ENCODE data around the gene S100A5. TPM values are rescaled to one million over a fixed set of nuclear protein-coding genes. Genes with fewer than 3 reads are reported as not detected.

Gene S100A5
- total RNA-seq, 1 donor from 2014 or later, result 0.39 TPM

GRCh38 chr1:153547560-153548551 lies 7.1 kb upstream of the S100A5 start:
- peaks cover 68% of the 10 kb centered on the region for H3K4me1 Mint-ChIP-seq (ENCODE audit: low read depth, unreplicated experiment)
- no peak overlapping the region for H3K4me3 Mint-ChIP-seq (ENCODE audit: unreplicated experiment)
- Histone ChIP-seq H3K27ac (ENCODE audit: low read depth, low read length) (no peak overlapping the region), H2AFZ (ENCODE audit: low read depth, low read length) (no peak overlapping the region), H3K4me3 (ENCODE audit: insufficient read depth, low read depth, low read length) (no peak overlapping the region), H3K4me1 (ENCODE audit: insufficient read depth, low read length) (peaks cover 40% of the 10 kb centered on the region), H3K36me3 (ENCODE audit: insufficient read depth, low read length) (no peaks in the 10 kb centered on the region), H3K9me3 (ENCODE audit: insufficient read depth, low read depth, low read length) (no peaks in the 10 kb centered on the region), H3K4me2 (ENCODE audit: low read length) (no peak overlapping the region), H3K79me2 (ENCODE audit: insufficient read depth, low read length) (no peaks in the 10 kb centered on the region), H3K27me3 (ENCODE audit: insufficient read depth, low read length) (no peaks in the 10 kb centered on the region), H3K9ac (ENCODE audit: low read length) (no peak overlapping the region), H4K20me1 (ENCODE audit: insufficient read depth, low read length) (no peaks in the 10 kb centered on the region)
- no peaks in the 10 kb centered on the region for H3K9me3 Mint-ChIP-seq (ENCODE audit: unreplicated experiment)
- no peaks in the 10 kb centered on the region for H3K27me3 Mint-ChIP-seq (ENCODE audit: low read depth, unreplicated experiment)
- FAIRE-seq, result no peak
- no peak overlapping the region for H3K27ac Mint-ChIP-seq (ENCODE audit: unreplicated experiment)
- H3K36me3 Mint-ChIP-seq (ENCODE audit: low read depth, unreplicated experiment), result no peaks in the 10 kb centered on the region
- DNase-seq (ENCODE audit: low read depth), result no peak
- TF ChIP-seq CTCF (IDR thresholded peaks at IDR 0.05; ENCODE audit: insufficient read depth, low read depth, low read length) (no peak), EZH2 (IDR thresholded peaks at IDR 0.05; ENCODE audit: insufficient read depth, low read length) (no peak)

GRCh38 chr1:153546796-153547559 lies 6.2 kb upstream of the S100A5 start:
- Histone ChIP-seq H3K4me3 (ENCODE audit: insufficient read depth, low read depth, low read length) (no peak overlapping the region), H3K79me2 (ENCODE audit: insufficient read depth, low read length) (no peaks in the 10 kb centered on the region), H3K27me3 (ENCODE audit: insufficient read depth, low read length) (no peaks in the 10 kb centered on the region), H3K9ac (ENCODE audit: low read length) (no peak overlapping the region), H3K27ac (ENCODE audit: low read depth, low read length) (no peak overlapping the region), H4K20me1 (ENCODE audit: insufficient read depth, low read length) (no peaks in the 10 kb centered on the region), H3K4me2 (ENCODE audit: low read length) (no peak overlapping the region), H2AFZ (ENCODE audit: low read depth, low read length) (no peak overlapping the region), H3K9me3 (ENCODE audit: insufficient read depth, low read depth, low read length) (no peaks in the 10 kb centered on the region), H3K36me3 (ENCODE audit: insufficient read depth, low read length) (no peaks in the 10 kb centered on the region), H3K4me1 (ENCODE audit: insufficient read depth, low read length) (peaks cover 40% of the 10 kb centered on the region)
- H3K27me3 Mint-ChIP-seq (ENCODE audit: low read depth, unreplicated experiment), result no peaks in the 10 kb centered on the region
- no peak for FAIRE-seq
- H3K27ac Mint-ChIP-seq (ENCODE audit: unreplicated experiment), result peak overlapping the region; percentile 53
- no peak for TF ChIP-seq CTCF (IDR thresholded peaks at IDR 0.05; ENCODE audit: insufficient read depth, low read depth, low read length)
- no peak for TF ChIP-seq EZH2 (IDR thresholded peaks at IDR 0.05; ENCODE audit: insufficient read depth, low read length)
- H3K4me3 Mint-ChIP-seq (ENCODE audit: unreplicated experiment), result no peak overlapping the region
- no peaks in the 10 kb centered on the region for H3K9me3 Mint-ChIP-seq (ENCODE audit: unreplicated experiment)
- DNase-seq (ENCODE audit: low read depth), result no peak
- H3K36me3 Mint-ChIP-seq (ENCODE audit: low read depth, unreplicated experiment), result no peaks in the 10 kb centered on the region
- peaks cover 74% of the 10 kb centered on the region for H3K4me1 Mint-ChIP-seq (ENCODE audit: low read depth, unreplicated experiment)
